HG02763 (cell line): ENCODE data around the gene MSN.

Source experiments
- ATAC-seq: cut with Tn5 transposase; IDR thresholded peaks from one replicate; pipeline ENCODE4 v1.9.1; 2021; ENCODE audit warnings: mild to moderate bottlenecking, moderate library complexity; ENCODE audit not compliant: unreplicated experiment

MSN gene

GRCh38 chrX:65671966-65672365 is 4.5 kb downstream of the MSN start:
- ATAC-seq: no peak

GRCh38 chrX:65673857-65674203 is 6.4 kb downstream of the MSN start:
- ATAC-seq: no peak

DNA sequence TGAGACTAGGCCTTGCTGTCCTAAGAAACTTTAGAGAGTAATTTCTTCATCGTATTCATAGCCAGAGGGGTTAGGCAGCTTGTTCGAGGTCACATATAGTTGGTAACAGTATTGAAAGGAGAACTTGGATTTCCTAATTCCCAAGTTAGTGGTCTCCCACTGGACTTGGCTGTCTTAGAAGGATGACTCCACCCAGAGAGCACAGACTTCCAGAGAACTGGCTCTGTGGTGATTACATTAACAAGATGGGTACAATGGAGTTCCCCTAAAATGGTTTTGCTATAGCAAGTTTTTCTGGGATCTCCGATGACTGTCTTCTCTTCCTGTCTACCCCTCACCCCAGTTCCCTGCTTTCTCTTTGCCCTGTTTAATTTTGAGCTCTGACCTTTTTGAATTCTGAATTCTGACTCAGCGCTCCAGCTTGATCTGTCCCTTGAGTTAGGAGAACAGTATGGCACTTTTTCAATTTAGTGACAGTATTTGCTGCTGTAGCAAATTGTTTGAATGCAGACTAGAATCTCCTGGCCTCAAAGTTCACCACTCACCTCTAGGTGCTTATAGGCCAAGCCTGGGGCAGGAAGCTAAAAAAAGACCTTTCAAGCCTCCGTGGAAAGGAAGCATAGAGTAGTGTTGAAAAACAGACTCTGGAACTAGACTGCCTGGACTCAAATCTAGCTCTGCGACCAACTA is 6.9 kb downstream of the MSN start:
- no peak for ATAC-seq

- ATAC-seq: no peak
These were observed 10.6 kb downstream of the MSN start for GRCh38 chrX:65677954-65678469.

DNA sequence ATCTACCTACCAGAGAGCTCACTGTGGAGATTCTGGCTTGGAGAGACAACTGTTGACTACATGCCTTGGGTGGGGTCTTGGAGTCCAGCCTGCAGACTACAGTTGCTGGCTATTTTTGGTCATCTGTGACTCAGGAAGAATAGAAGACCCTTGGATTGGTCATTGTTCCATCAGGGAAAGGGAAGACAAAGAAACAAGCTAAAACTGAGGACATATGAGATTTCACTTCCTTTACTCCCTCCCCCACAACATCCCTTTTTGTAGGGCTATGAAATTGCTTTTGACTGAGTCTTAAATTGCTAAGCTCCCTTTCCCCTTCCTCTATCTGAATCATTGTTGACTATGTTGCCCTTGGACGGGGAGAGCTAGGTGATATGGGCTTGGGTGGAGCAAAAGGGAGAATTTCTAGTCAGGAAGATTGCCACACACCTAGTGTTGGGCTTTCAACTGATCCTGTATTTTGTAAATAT is 11.7 kb downstream of the MSN start:
- ATAC-seq: no peak

- no peak for ATAC-seq
These were observed 14.4 kb downstream of the MSN start for GRCh38 chrX:65681810-65682209.

DNA sequence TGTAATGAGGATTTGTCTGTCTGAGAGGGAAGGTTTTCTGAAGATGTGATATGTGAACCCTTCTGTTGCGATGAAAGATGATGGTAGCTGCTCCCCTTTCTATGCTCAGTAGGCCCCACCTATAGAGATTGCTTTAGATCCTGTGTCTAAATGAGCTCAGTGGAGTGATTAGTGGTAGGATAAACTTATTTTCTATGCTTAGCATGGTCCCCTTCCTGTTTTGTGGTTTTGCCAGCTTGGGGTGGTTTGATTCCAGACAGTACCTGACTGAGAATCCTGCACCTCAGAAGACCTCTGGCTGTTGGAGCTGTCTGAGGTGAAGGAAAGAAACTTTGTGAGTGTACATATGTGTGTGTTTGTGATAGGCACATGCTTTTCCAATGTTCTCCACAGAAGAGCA is 17.7 kb downstream of the MSN start:
- ATAC-seq: no peak

DNA sequence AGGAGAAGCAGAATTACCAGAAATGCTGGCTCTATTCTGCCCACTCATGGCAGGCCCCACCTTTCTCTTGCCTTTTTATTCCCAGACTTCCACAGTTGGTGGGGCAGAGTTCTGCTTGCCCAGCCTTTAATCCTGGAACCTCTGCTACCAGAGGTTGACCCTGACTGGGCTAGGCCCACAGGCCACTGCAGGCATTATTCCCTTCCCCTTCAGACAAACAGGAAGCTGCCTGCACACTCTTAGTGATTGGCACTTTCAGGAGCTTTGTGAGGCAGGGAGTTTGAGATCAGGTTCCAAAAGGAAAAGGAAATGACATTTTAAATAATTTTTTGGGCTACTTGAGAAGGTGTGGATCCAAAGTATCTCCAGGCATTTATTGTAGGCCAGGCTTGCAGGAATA is 18.8 kb downstream of the MSN start:
- no peak for ATAC-seq

DNA sequence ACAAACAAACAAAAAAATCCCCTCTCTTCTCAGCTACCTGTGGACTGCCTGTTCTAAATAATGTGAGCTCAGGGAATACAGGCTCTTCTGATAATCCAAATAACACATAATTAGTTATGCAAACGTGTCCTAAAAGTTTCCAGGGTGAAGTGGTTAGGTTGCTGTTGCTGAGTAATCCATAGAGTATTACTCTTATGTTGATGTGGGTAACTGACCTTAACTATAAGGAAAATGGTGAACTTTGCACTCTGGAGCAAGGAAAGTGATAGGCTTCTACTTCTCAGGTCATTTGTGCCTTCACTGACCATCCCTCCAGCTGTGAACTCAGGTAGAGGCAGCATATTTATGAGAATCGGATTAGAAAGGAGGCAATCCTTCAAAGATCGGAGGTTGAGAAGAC is 19.9 kb downstream of the MSN start:
- ATAC-seq: no peak

DNA sequence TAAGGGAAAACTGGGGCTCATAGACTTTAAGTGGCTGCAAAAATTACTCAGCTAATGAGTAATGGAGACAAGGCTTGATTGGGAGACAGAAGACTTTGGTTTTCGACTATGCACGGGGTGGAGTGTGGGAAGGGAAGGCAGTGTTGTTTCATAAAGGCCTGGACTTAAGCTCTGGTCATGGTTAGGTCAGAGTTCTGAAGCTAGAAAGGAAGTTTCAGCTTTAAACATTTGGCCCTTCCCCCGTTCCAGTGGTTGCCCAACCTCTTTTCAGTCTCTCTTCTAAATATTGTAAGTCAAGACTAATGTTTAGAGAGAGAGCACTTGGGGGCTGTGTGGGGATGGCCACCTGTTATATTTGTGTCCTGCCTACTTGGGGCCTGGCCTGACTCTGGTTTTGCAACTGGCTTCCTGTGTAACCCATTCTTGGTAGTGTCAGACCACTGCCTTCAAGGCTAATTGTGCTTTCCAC is 21.0 kb downstream of the MSN start:
- peak; percentile 92 for ATAC-seq

- ATAC-seq: no peak
These were observed 21.9 kb downstream of the MSN start for GRCh38 chrX:65689377-65689776.

DNA sequence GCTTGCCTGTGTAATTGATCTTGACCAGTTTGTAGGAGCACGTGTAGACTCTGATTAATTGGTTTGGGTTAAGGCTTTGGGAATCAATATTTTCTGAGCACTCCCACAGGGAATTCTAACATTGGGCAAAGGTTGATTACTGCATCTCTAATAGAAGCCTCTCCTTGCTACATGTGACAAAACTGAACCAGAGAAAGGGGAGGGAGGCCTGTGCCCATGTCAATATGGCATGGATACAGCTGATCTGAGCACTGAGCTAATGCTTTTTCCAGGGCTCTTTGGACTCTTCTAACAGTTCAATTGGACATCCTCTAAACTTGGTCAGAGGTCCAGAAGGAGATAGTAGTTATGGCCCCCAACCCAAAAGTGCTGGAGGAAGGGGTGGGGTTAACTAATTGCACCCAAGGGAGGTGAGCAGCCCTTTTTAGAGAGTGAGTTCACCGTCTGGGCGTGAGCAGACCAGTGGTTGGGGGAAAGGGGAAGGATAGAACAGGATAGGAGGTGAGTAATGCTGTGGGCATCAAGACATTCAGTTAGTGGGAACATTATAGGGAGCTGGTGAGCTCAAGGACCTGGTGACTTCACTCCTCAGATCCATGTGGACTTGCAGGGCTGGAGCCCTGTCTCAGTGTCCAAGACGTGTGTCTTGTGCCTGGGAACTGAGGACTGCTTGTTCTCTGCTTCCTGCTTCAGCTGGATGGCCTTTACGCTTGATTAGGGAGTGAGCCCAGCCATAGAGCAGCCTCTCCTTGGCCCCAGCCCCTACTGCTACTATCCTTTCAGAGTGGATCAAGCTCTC is 22.8 kb downstream of the MSN start:
- ATAC-seq: no peak

DNA sequence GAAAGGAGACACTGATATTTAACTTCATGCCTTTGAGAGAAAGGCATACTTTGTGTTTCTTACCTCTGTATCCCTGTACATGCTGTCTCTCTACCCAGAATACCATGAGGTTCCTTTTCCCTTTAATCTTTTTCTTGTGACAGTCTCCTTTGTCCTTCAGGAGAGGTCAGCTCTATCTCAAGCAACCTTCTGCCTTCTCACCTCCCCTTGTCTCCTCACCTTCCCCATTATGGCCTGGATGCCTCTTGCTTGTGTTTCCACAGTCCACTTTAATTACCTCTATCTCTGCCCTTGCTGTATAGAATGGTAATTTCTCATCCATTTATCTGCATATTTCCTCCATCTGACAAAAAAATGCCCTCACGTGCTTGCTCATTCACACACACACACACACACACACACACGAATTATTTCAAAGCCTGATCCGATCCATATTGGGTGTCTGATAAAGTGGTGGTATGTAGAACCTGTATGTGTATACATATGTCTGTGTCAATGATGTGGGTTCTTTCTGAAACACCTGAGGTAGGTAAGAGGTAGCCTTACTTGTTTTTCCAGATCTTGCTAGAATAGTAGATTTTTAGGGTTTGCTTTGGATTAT is 28.5 kb downstream of the MSN start:
- ATAC-seq: no peak

- no peak for ATAC-seq
These were observed 29.2 kb downstream of the MSN start for GRCh38 chrX:65696613-65697012.

DNA sequence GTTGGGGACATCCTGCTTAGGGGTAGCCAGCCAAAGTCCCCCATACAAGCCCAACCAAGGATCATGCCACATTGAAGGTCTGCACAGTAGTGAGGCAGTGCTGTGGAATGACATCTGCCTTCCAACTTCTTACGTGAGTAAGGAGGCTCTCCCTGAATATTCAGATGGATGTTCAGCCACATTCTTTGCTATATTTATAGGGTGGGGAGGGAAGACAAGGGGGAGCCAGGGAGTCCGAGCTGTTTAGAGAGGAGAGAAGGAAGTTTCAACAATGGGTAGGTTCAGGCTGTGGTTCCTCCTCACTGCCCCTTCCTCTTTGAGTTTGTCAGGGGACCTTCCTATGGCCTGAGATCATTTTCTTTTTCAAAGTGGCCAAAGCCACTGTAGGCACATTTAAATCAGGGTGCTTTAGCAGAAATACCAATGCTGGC is 29.8 kb downstream of the MSN start:
- ATAC-seq: no peak

GRCh38 chrX:65697915-65698796 is 30.7 kb downstream of the MSN start:
- peak; percentile 66 for ATAC-seq

- no peak for ATAC-seq
These were observed 35.5 kb downstream of the MSN start for GRCh38 chrX:65702956-65703355.

DNA sequence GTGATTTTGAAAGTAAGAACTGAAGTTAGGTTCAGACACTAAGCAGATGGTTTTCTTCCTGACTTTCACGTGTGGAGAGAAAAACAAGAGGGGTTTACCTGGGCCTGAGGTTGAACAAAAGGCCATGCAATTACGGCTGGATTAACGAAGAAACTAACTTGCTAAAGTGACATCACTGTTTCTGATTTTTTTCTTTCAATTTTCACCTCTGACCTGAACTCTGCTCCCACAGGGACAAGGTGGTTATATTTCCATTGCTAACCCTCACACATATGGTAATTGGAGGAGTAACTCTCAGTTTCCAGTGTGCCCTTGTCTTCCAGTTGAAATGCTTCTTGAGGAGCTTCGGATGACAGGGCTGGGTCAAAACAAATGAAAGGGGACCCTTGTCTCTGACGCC is 38.0 kb downstream of the MSN start:
- no peak for ATAC-seq

GRCh38 chrX:65706041-65706828 is 38.8 kb downstream of the MSN start:
- ATAC-seq: no peak

GRCh38 chrX:65707151-65707550 is 39.7 kb downstream of the MSN start:
- no peak for ATAC-seq
